Astrocyte (in vitro differentiated cells and primary cell): ENCODE measurements around the gene KCNG1.

Experiments used
- EZH2 ChIP-seq: IDR thresholded peaks from 2 replicates; pipeline ENCODE4 v1.6.1; 2012; ENCODE audit warnings: mild to moderate bottlenecking, low read length, inconsistent platforms; ENCODE audit not compliant: insufficient read depth
- TF ChIP-seq, protein P1 (sequence below): IDR thresholded peaks from 2 replicates; pipeline ENCODE4 v1.5.1; 2011; ENCODE audit warnings: low read depth, mild to moderate bottlenecking, inconsistent platforms, low read length, moderate library complexity; ENCODE audit not compliant: insufficient read depth

DNA sequence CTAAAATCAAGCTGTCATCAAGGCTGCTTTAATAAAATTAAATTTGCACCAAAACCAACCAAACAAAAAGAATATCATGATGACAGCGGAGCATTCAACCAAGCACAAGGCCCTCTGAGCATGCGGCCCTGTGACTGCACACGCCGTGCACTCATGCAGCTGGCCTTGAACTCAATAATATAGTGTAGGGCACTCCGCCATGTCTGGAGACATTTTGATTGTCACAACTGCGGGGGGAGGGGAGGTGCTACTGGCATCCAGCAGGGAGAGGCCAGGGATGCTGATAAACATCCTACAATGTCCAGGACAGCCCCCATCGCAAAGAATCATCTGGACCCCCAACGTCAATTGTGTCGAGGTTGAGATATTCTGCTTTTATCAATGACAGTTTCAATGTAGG lies 54.6 kb downstream of the KCNG1 start:
- TF ChIP-seq, protein P1, sequence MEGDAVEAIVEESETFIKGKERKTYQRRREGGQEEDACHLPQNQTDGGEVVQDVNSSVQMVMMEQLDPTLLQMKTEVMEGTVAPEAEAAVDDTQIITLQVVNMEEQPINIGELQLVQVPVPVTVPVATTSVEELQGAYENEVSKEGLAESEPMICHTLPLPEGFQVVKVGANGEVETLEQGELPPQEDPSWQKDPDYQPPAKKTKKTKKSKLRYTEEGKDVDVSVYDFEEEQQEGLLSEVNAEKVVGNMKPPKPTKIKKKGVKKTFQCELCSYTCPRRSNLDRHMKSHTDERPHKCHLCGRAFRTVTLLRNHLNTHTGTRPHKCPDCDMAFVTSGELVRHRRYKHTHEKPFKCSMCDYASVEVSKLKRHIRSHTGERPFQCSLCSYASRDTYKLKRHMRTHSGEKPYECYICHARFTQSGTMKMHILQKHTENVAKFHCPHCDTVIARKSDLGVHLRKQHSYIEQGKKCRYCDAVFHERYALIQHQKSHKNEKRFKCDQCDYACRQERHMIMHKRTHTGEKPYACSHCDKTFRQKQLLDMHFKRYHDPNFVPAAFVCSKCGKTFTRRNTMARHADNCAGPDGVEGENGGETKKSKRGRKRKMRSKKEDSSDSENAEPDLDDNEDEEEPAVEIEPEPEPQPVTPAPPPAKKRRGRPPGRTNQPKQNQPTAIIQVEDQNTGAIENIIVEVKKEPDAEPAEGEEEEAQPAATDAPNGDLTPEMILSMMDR: no peak
- no peak for TF ChIP-seq EZH2
